Astrocyte of the spinal cord (primary cell): ENCODE results near the gene COL9A1.

Source experiments
- DNase-seq: peaks from one replicate; pipeline ENCODE4 v3.0.0; 2011; ENCODE audit warnings: low read depth, low spot score
- H3K4me3 ChIP-seq: 2 replicates; pipeline ENCODE4 v1.5.1; 2011; ENCODE audit warnings: low read depth, mild to moderate bottlenecking, low read length, moderate library complexity
- CTCF ChIP-seq: IDR thresholded peaks from 2 replicates; pipeline ENCODE4 v1.5.1; 2012; ENCODE audit warnings: low read depth, mild to moderate bottlenecking, low read length, inconsistent platforms
- in situ Hi-C: cut with HindIII; loops from 2 replicates; pipeline ENCODE4 v1.10.0; 2017; ENCODE audit warnings: low sequenced_read_pairs

The COL9A1 gene

GRCh38 chr6:70171236-70171635, 131.6 kb downstream of the COL9A1 start:
- TF ChIP-seq CTCF, result no peak
- in situ Hi-C loops, result no loop called here
- no peak overlapping the region for H3K4me3 ChIP-seq
- no peak for DNase-seq

GRCh38 chr6:70168681-70169377, 134.1 kb downstream of the COL9A1 start:
- no peak for DNase-seq
- in situ Hi-C loops, result no loop called here
- no peak for TF ChIP-seq CTCF
- H3K4me3 ChIP-seq, result no peak overlapping the region
